GM12878 (cell line): Measurements from ENCODE around the gene DIMT1. TPM values are rescaled to one million over a fixed set of nuclear protein-coding genes. Genes with fewer than 3 reads are reported as not detected.

ENCODE experiments used
- ATF7 ChIP-seq: fragments of 450-650 bp; IDR thresholded peaks from 2 replicates; pipeline ENCODE4 v1.6.1; 2016; ENCODE audit warnings: low read depth, mild to moderate bottlenecking
- BACH1 ChIP-seq: fragments of 450-650 bp; IDR thresholded peaks from 2 replicates; pipeline ENCODE4 v1.6.1; 2017; ENCODE audit warnings: mild to moderate bottlenecking, borderline replicate concordance
- CBFB ChIP-seq: IDR thresholded peaks from 2 replicates; pipeline ENCODE4 v1.6.1; 2016; ENCODE audit warnings: antibody characterized with exemption, low read depth
- CEBPB ChIP-seq, 2 experiments: fragments of 150-350 bp in 1 of 2; IDR thresholded peaks; 2 replicates each; pipeline ENCODE4 v1.6.1; 2012 to 2014; ENCODE audit warnings: low read depth in 2 of 2, low read length in 2 of 2, borderline replicate concordance in 1 of 2, inconsistent platforms in 1 of 2
- EGR1 ChIP-seq, 2 experiments: IDR thresholded peaks; 1 replicate in 1 of 2; 2 replicates in 1 of 2; pipeline ENCODE4 v1.6.1; 2011 to 2012; ENCODE audit warnings: low read depth in 2 of 2, low read length in 2 of 2, borderline replicate concordance in 1 of 2, mild to moderate bottlenecking in 1 of 2, moderate library complexity in 1 of 2
- ELK1 ChIP-seq: IDR thresholded peaks from 2 replicates; pipeline ENCODE4 v1.6.1; 2012; ENCODE audit warnings: low read depth, low read length, improper control_type of control experiment
- GABPA ChIP-seq: IDR thresholded peaks from 2 replicates; pipeline ENCODE4 v1.6.1; 2014; ENCODE audit warnings: antibody characterized with exemption, low read depth, mild to moderate bottlenecking, inconsistent platforms
- IKZF1 ChIP-seq: fragments of 450-650 bp; conservative IDR thresholded peaks from 2 replicates; pipeline ENCODE4 v1.6.1; 2017; ENCODE audit warnings: antibody characterized with exemption, mild to moderate bottlenecking
- IKZF2 ChIP-seq, 2 experiments: fragments of 450-650 bp; IDR thresholded peaks; 2 replicates each; pipeline ENCODE4 v1.6.1; 2017; ENCODE audit warnings: mild to moderate bottlenecking in 2 of 2, moderate library complexity in 2 of 2
- MEF2B ChIP-seq: fragments of 450-650 bp; IDR thresholded peaks from 2 replicates; pipeline ENCODE4 v1.6.1; 2018; ENCODE audit warnings: mild to moderate bottlenecking, moderate library complexity; ENCODE audit not compliant: partially characterized antibody, poor library complexity, severe bottlenecking
- PBX3 ChIP-seq: IDR thresholded peaks from 2 replicates; pipeline ENCODE4 v1.6.1; 2011; ENCODE audit warnings: mild to moderate bottlenecking, low read depth, low read length, moderate library complexity; ENCODE audit not compliant: insufficient replicate concordance
- RELA ChIP-seq: fragments of 450-650 bp; IDR thresholded peaks from 2 replicates; pipeline ENCODE4 v1.8.0; 2014; ENCODE audit warnings: borderline replicate concordance; ENCODE audit not compliant: partially characterized antibody
- RFX5 ChIP-seq: IDR thresholded peaks from 2 replicates; pipeline ENCODE4 v1.6.1; 2011; ENCODE audit warnings: low read depth, low read length, improper control_type of control experiment
- SUZ12 ChIP-seq: fragments of 200-600 bp; sonication (generic); IDR thresholded peaks from one replicate; pipeline ENCODE4 v1.6.1; 2018; ENCODE audit warnings: antibody characterized with exemption, mild to moderate bottlenecking; ENCODE audit not compliant: unreplicated experiment
- TCF12 ChIP-seq: IDR thresholded peaks from 2 replicates; pipeline ENCODE4 v1.6.1; 2011; ENCODE audit warnings: low read depth, mild to moderate bottlenecking, low read length
- USF1 ChIP-seq: IDR thresholded peaks from 2 replicates; pipeline ENCODE4 v1.6.1; 2011; ENCODE audit warnings: borderline replicate concordance, low read depth, mild to moderate bottlenecking, moderate library complexity, mixed read lengths, low read length; ENCODE audit not compliant: insufficient read depth; ENCODE audit errors: extremely low read length
- ZBTB40 ChIP-seq: fragments of 450-650 bp; IDR thresholded peaks from 2 replicates; pipeline ENCODE4 v1.6.1; 2016; ENCODE audit warnings: mild to moderate bottlenecking, moderate library complexity, borderline replicate concordance
- ZNF622 ChIP-seq: fragments of 450-650 bp; IDR thresholded peaks from 2 replicates; pipeline ENCODE4 v1.6.1; 2017; ENCODE audit warnings: mild to moderate bottlenecking, inconsistent platforms
- polyA plus RNA-seq, 11 experiments: library from polyadenylated mRNA; depleted of rRNA in 4 of 11; unstranded in 6 of 11; stranded (reverse) in 5 of 11; fragments of >200 nt; fragmentation: Nextera tagmentation in 4 of 11; fragmentation: Illumina TruSeq in 1 of 11; extraction: Ambion mirVana in 4 of 11; extraction: Trizol in 1 of 11; gene quantifications; 1 replicate in 1 of 11; 2 replicates in 10 of 11; pipeline versions ENCODE4 v1.2.1 to v1.2.3, GENCODE V29; 2011 to 2016; ENCODE audit warnings: inconsistent platforms in 2 of 11, missing spikeins in 2 of 11, low read depth in 1 of 11
- total RNA-seq, 4 experiments: library from RNA; depleted of rRNA in 3 of 4; stranded (reverse); fragments of >200 nt in 3 of 4; fragmentation: Illumina TruSeq in 1 of 4; extraction: Trizol in 1 of 4; gene quantifications; 2 replicates each; pipeline versions ENCODE4 v1.2.1 to v1.2.3, GENCODE V29; 2013 to 2021

DIMT1 gene
- total and polyA plus RNA-seq, 10 of the 15 experiments (the other 5 are each of a cell fraction or from before 2014, with no cell fraction given), result 19.0 to 66.2 (median 31.6) TPM

GRCh38 chr5:62403411-62404250 is at the start of gene DIMT1 (continued):
- peak; percentile 34; the same call in 1 of the 2 replicates for TF ChIP-seq RFX5
- peak in 1 of 2 experiments; percentile 71; a peak in 1 of 3 replicates for TF ChIP-seq EGR1 (IDR thresholded peaks at IDR 0.05; ENCODE audit: borderline replicate concordance in 1 of 2, low read depth in 2 of 2, low read length in 2 of 2)
- peak; percentile 73 for TF ChIP-seq USF1
- TF ChIP-seq SUZ12, result no peak
- TF ChIP-seq ZBTB40, result no peak; the same call in 1 of the 2 replicates
- peak; percentile 41 for TF ChIP-seq RELA
- TF ChIP-seq GABPA, result no peak
- no peak for TF ChIP-seq CEBPB (IDR thresholded peaks at IDR 0.05; ENCODE audit: borderline replicate concordance in 1 of 2, low read depth in 2 of 2, low read length in 2 of 2)
- TF ChIP-seq CBFB, result peak; percentile 18; the same call in 1 of the 2 replicates
- peak; percentile 7 for TF ChIP-seq MEF2B
- peak in 1 of 2 experiments; percentile 96; a peak in 1 of 4 replicates for TF ChIP-seq IKZF2 (IDR thresholded peaks at IDR 0.05)
- TF ChIP-seq ATF7, result no peak
- peak; percentile 95 for TF ChIP-seq IKZF1
- no peak for TF ChIP-seq PBX3
- TF ChIP-seq ZNF622, result no peak
- no peak; the same call in 1 of the 2 replicates for TF ChIP-seq TCF12
- peak; percentile 74; the same call in 1 of the 2 replicates for TF ChIP-seq BACH1
- TF ChIP-seq ELK1, result no peak; the same call in 1 of the 2 replicates
